K562 (cell line): ENCODE data around the gene RNF207. TPM values are rescaled to one million over a fixed set of nuclear protein-coding genes. Genes with fewer than 3 reads are reported as not detected.

Source experiments
- BCLAF1 ChIP-seq, 2 experiments: fragments of 450-650 bp in 1 of 2; IDR thresholded peaks; 2 replicates each; pipeline ENCODE4 v1.6.1; 2011 to 2017; ENCODE audit warnings: low read depth in 2 of 2, antibody characterized with exemption in 1 of 2, borderline replicate concordance in 1 of 2, low read length in 1 of 2, mild to moderate bottlenecking in 1 of 2, mixed read lengths in 1 of 2; ENCODE audit not compliant: control insufficient read depth in 1 of 2
- CUX1 ChIP-seq: fragments of 200-800 bp; sonication (Bioruptor generic); IDR thresholded peaks from 2 replicates; pipeline ENCODE4 v1.6.1; 2016; ENCODE audit warnings: missing genetic modification characterization, missing compliant biosample characterization
- ETV6 ChIP-seq, 3 experiments: fragments of 150-350 bp in 1 of 3; sonication (generic) in 1 of 3; formaldehyde crosslinking in 1 of 3; IDR thresholded peaks; 2 replicates each; pipeline versions ENCODE4 v1.6.1 to v1.8.0; 2014 to 2022; ENCODE audit warnings: borderline replicate concordance in 2 of 3, low read depth in 2 of 3, antibody characterized with exemption in 1 of 3, low read length in 1 of 3, mild to moderate bottlenecking in 1 of 3, missing genetic modification reagents in 1 of 3
- MEF2A ChIP-seq: IDR thresholded peaks from 2 replicates; pipeline ENCODE4 v1.6.1; 2011; ENCODE audit warnings: low read depth, mild to moderate bottlenecking, low read length, moderate library complexity; ENCODE audit not compliant: control insufficient read depth
- MXI1 ChIP-seq: IDR thresholded peaks from 2 replicates; pipeline ENCODE4 v1.6.1; 2011; ENCODE audit warnings: low read depth, mild to moderate bottlenecking, improper control_type of control experiment, low read length
- POLR2AphosphoS5 ChIP-seq: IDR thresholded peaks from 2 replicates; pipeline ENCODE4 v1.6.1; 2011; ENCODE audit warnings: mild to moderate bottlenecking, low read depth, low read length, moderate library complexity; ENCODE audit not compliant: control insufficient read depth, insufficient read depth
- SMARCC2 ChIP-seq: fragments of 450-650 bp; IDR thresholded peaks from 2 replicates; pipeline ENCODE4 v1.6.1; 2017; ENCODE audit warnings: antibody characterized with exemption, moderate library complexity, mild to moderate bottlenecking, low read depth
- TEAD4 ChIP-seq, 2 experiments: sonication (generic) in 1 of 2; formaldehyde crosslinking in 1 of 2; IDR thresholded peaks; 2 replicates each; pipeline versions ENCODE4 v1.6.1 to v1.8.0; 2012 to 2022; ENCODE audit warnings: borderline replicate concordance in 1 of 2, inconsistent platforms in 1 of 2, low read length in 1 of 2, mild to moderate bottlenecking in 1 of 2, missing genetic modification reagents in 1 of 2
- THAP7 ChIP-seq: fragments of 250-450 bp; sonication (Bioruptor Pico); IDR thresholded peaks from 2 replicates; pipeline ENCODE4 v1.5.0; 2021
- XRCC3 ChIP-seq: fragments of 450-650 bp; IDR thresholded peaks from 2 replicates; pipeline ENCODE4 v1.6.1; 2017; ENCODE audit warnings: mild to moderate bottlenecking, moderate library complexity
- YBX1 ChIP-seq: fragments of 450-650 bp; IDR thresholded peaks from 2 replicates; pipeline ENCODE4 v1.7.1; 2016; ENCODE audit warnings: mild to moderate bottlenecking
- ZNF398 ChIP-seq: fragments of 250-450 bp; sonication (Bioruptor Pico); IDR thresholded peaks from 2 replicates; pipeline ENCODE4 v1.8.0; 2021; ENCODE audit warnings: moderate library complexity, mild to moderate bottlenecking, inconsistent platforms
- ZNF41 ChIP-seq: fragments of 250-450 bp; sonication (Bioruptor Pico); conservative IDR thresholded peaks from 2 replicates; pipeline ENCODE4 v1.4.0; 2020; ENCODE audit warnings: mild to moderate bottlenecking
- polyA plus RNA-seq, 8 experiments: library from polyadenylated mRNA; depleted of rRNA in 4 of 8; stranded (reverse) in 5 of 8; unstranded in 3 of 8; fragments of >200 nt; fragmentation: Nextera tagmentation in 2 of 8; fragmentation: Illumina TruSeq in 1 of 8; extraction: Ambion mirVana in 2 of 8; extraction: Trizol in 1 of 8; gene quantifications; 2 replicates each; pipeline versions ENCODE4 v1.2.1 to v1.2.3, GENCODE V29; 2011 to 2014; ENCODE audit warnings: inconsistent platforms in 1 of 8, missing spikeins in 1 of 8
- total RNA-seq, 7 experiments: library from RNA; depleted of rRNA in 6 of 7; stranded (reverse); fragments of >200 nt in 6 of 7; fragmentation: Illumina TruSeq in 2 of 7; extraction: Trizol in 2 of 7; gene quantifications; 2 replicates each; pipeline versions ENCODE4 v1.2.1 to v1.2.3, GENCODE V29; 2011 to 2021; ENCODE audit warnings: low replicate concordance in 1 of 7

RNF207 gene
- total and polyA plus RNA-seq, 9 of the 15 experiments (the other 6 are each of a cell fraction or from before 2014, with no cell fraction given), result 2.7 to 30.6 (median 12.9) TPM

GRCh38 chr1:6185635-6186382 is 20.1 kb upstream of the RNF207 start (continued):
- TF ChIP-seq BCLAF1 (IDR thresholded peaks at IDR 0.05; ENCODE audit: borderline replicate concordance in 1 of 2, control insufficient read depth in 1 of 2, low read depth in 2 of 2, low read length in 1 of 2), result 0 out of 4 replicates have a peak, but pooled peaks of 1 of the 2 experiments have one; percentile 66
- TF ChIP-seq ETV6 (IDR thresholded peaks at IDR 0.05; ENCODE audit: borderline replicate concordance in 1 of 2, low read depth in 2 of 2, low read length in 1 of 2), result no peak
- no peak for TF ChIP-seq ETV6 (CRISPR knock-in tag; IDR thresholded peaks at IDR 0.05; ENCODE audit: borderline replicate concordance)
- no peak for TF ChIP-seq MEF2A
- no peak for TF ChIP-seq ZNF41
- no peak for TF ChIP-seq SMARCC2
- TF ChIP-seq POLR2AphosphoS5, result peak; percentile 43; the same call in 1 of the 2 replicates
- no peak for TF ChIP-seq THAP7 (CRISPR knock-in tag)
- TF ChIP-seq MXI1, result no peak
- no peak for TF ChIP-seq ZNF398 (CRISPR knock-in tag)
- no peak for TF ChIP-seq CUX1 (CRISPR knock-in tag)
- no peak for TF ChIP-seq XRCC3
- TF ChIP-seq YBX1, result no peak
- peak; percentile 23; the same call in 1 of the 2 replicates for TF ChIP-seq TEAD4 (IDR thresholded peaks at IDR 0.05; ENCODE audit: low read length)
- no peak for TF ChIP-seq TEAD4 (CRISPR knock-in tag; IDR thresholded peaks at IDR 0.05; ENCODE audit: borderline replicate concordance)
